ENCODE measurements around the gene C2orf92.
"Not testable (repeated sequence)": the region's sequence is repeated elsewhere in the genome, so short reads cannot be mapped to it uniquely, and the experiment has no call there.

GRCh38 chr2:97625354-97626048, 44.0 kb upstream of the C2orf92 start:
- not testable (repeated sequence) for TF ChIP-seq CTCF (conservative IDR thresholded peaks at IDR 0.05); ZFX (IDR thresholded peaks at IDR 0.05)

Measured in C4-2B (cell line).